ENCODE measurements around the gene IER3IP1.

The IER3IP1 gene

DNA sequence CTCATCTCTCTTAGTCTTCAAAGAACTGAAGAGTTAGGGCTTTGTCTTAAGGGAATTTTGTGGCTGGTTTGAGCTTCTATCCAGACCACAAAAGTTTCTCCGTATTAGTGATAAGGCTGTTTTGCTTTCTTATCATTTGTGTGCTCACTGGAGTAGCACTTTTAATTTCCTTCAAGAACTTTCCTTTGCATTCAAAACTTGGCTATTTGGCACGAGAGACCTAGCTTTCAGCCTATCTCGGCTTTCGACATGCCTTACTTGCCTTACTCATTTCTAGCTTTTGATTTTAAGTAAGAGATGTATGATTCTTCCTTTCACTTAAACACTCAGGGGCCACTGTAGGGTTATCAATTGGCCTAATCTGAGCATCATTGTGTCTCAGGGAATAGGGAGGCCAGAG lies 55.7 kb downstream of the IER3IP1 start:
- TF ChIP-seq EGR1 (IDR thresholded peaks at IDR 0.05) (no peak), USF1 (IDR thresholded peaks at IDR 0.05) (no peak), FOXM1 (IDR thresholded peaks at IDR 0.05; ENCODE audit: borderline replicate concordance, low read depth) (no peak), ZBTB7A (IDR thresholded peaks at IDR 0.05; ENCODE audit: low read depth) (no peak), CEBPB (IDR thresholded peaks at IDR 0.05) (no peak), REST (IDR thresholded peaks at IDR 0.05; ENCODE audit: low read depth) (no peak), MAX (IDR thresholded peaks at IDR 0.05) (no peak), TCF12 (IDR thresholded peaks at IDR 0.05; ENCODE audit: low read depth) (no peak)

- no peak for TF ChIP-seq CREB1 (IDR thresholded peaks at IDR 0.05; ENCODE audit: low read depth)
- TF ChIP-seq EGR1 (IDR thresholded peaks at IDR 0.05): no peak
- no peak for TF ChIP-seq CEBPB (IDR thresholded peaks at IDR 0.05)
- no peak for TF ChIP-seq USF1 (IDR thresholded peaks at IDR 0.05)
- no peak for TF ChIP-seq FOXM1 (IDR thresholded peaks at IDR 0.05; ENCODE audit: borderline replicate concordance, low read depth)
- no peak for TF ChIP-seq MAX (IDR thresholded peaks at IDR 0.05)
- TF ChIP-seq REST (IDR thresholded peaks at IDR 0.05; ENCODE audit: low read depth): no peak
- TF ChIP-seq TCF12 (IDR thresholded peaks at IDR 0.05; ENCODE audit: low read depth): no peak
- TF ChIP-seq ZBTB7A (IDR thresholded peaks at IDR 0.05; ENCODE audit: low read depth): no peak
- TF ChIP-seq TAF1 (IDR thresholded peaks at IDR 0.05; ENCODE audit: low read depth): no peak
- no peak for TF ChIP-seq NFIC (IDR thresholded peaks at IDR 0.05)
- no peak for TF ChIP-seq RAD21 (IDR thresholded peaks at IDR 0.05; ENCODE audit: low read depth)
- no peak for TF ChIP-seq EP300 (IDR thresholded peaks at IDR 0.05; ENCODE audit: borderline replicate concordance)
- no peak for TF ChIP-seq TEAD4 (IDR thresholded peaks at IDR 0.05)
- no peak for TF ChIP-seq YY1 (IDR thresholded peaks at IDR 0.05; ENCODE audit: low read depth)
These were observed 57.2 kb downstream of the IER3IP1 start for GRCh38 chr18:47118981-47119380.

DNA sequence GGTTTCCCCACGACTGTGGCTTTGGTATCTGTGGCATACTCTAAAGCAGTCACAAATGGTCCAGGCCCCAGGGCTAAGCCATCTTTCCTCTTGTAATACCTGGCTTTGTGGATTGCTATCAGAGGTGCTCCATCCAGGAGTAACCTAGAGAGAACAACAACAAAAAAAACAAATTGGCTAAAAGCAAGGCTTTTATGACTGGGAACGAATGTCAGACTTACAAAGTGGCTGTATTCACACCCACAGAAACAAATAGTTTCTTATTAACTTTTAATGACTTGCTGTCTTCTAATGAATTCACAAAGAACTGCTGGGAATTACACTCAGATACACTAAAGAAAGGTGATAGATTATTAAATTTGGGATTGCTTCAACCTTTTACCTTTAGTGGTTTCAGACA lies 61.0 kb downstream of the IER3IP1 start:
- TF ChIP-seq REST (IDR thresholded peaks at IDR 0.05; ENCODE audit: low read depth) (no peak), CREB1 (IDR thresholded peaks at IDR 0.05; ENCODE audit: low read depth) (no peak), EP300 (IDR thresholded peaks at IDR 0.05; ENCODE audit: borderline replicate concordance) (no peak), MAX (IDR thresholded peaks at IDR 0.05) (no peak), CEBPB (IDR thresholded peaks at IDR 0.05) (no peak), TEAD4 (IDR thresholded peaks at IDR 0.05) (no peak), NFIC (IDR thresholded peaks at IDR 0.05) (no peak), EGR1 (IDR thresholded peaks at IDR 0.05) (no peak), TCF12 (IDR thresholded peaks at IDR 0.05; ENCODE audit: low read depth) (no peak)

- no peak for TF ChIP-seq REST (IDR thresholded peaks at IDR 0.05; ENCODE audit: low read depth)
- no peak for TF ChIP-seq ZBTB7A (IDR thresholded peaks at IDR 0.05; ENCODE audit: low read depth)
- no peak for TF ChIP-seq USF1 (IDR thresholded peaks at IDR 0.05)
These were observed 62.2 kb downstream of the IER3IP1 start for GRCh38 chr18:47113796-47114540.

All from Ishikawa (cell line).